HepG2 (cell line): ENCODE measurements around the gene C13orf42. TPM values are rescaled to one million over a fixed set of nuclear protein-coding genes. Genes with fewer than 3 reads are reported as not detected.

Experiments
- ATAC-seq: fragments of 200-7000 bp; cut with Tn5 transposase; 3 replicates; pipeline ENCODE4 v1.9.1; 2020; ENCODE audit warnings: mild to moderate bottlenecking, moderate library complexity
- BruUV-seq: library from RNA; stranded (reverse); fragments of 400-500 nt; replicated peaks from 2 replicates; lab custom pipeline; 2021; lab: Mats Ljungman, UMichigan
- CTCF ChIA-PET: fragments of 300-600 bp; formaldehyde crosslinking; extraction: SDS; loops from one replicate; lab custom pipeline; 2021; ENCODE audit warnings: low total read pairs, inconsistent platforms, low intra/inter-chr PET ratio; lab: Yijun Ruan, JAX
- POLR2A ChIA-PET: fragments of 350-600 bp; sonication (Branson Sonifier 250); formaldehyde crosslinking; loops from one replicate; lab custom pipeline; 2020; ENCODE audit warnings: antibody characterized with exemption, inconsistent platforms; lab: Yijun Ruan, JAX
- DNase-seq: peaks from one replicate; pipeline ENCODE4 v3.0.0-alpha.2; 2015; ENCODE audit warnings: low spot score
- FAIRE-seq: peaks from 3 replicates; lab custom pipeline; 2011; peaks lifted over from hg19 to GRCh38; lab: Jason Lieb, UNC
- H2AFZ ChIP-seq: one replicate; pipeline ENCODE4 v1.6.1; 2011; ENCODE audit warnings: low read length, inconsistent platforms
- H3K27ac ChIP-seq: fragments of 300-600 bp; 3 replicates; pipeline ENCODE4 v1.8.0; 2011; ENCODE audit warnings: mixed run types, mild to moderate bottlenecking, mixed read lengths, low read length, inconsistent platforms; ENCODE audit not compliant: insufficient read depth; ENCODE audit errors: extremely low read length
- H3K27me3 ChIP-seq, 2 experiments: fragments of 200-600 bp in 1 of 2; 2 replicates in 1 of 2; 3 replicates in 1 of 2; pipeline versions ENCODE4 v1.6.0 to v1.8.0; 2011; ENCODE audit warnings: low read length in 2 of 2, mild to moderate bottlenecking in 2 of 2, moderate library complexity in 2 of 2, inconsistent platforms in 1 of 2; ENCODE audit not compliant: insufficient read depth in 2 of 2, control insufficient read depth in 1 of 2
- H3K36me3 ChIP-seq, 2 experiments: fragments of 200-600 bp in 1 of 2; replicated peaks in 1 of 2; 2 replicates in 1 of 2; 3 replicates in 1 of 2; pipeline versions ENCODE4 v1.5.1 to v1.8.0; 2011; ENCODE audit warnings: low read length in 2 of 2, inconsistent platforms in 1 of 2; ENCODE audit not compliant: insufficient read depth in 2 of 2, control insufficient read depth in 1 of 2
- H3K4me1 ChIP-seq: 2 replicates; pipeline ENCODE4 v1.5.1; 2012; ENCODE audit warnings: low read length, inconsistent platforms; ENCODE audit not compliant: insufficient read depth
- H3K4me2 ChIP-seq: 2 replicates; pipeline ENCODE4 v1.6.0; 2011; ENCODE audit warnings: low read depth, low read length, inconsistent platforms
- H3K4me3 ChIP-seq, 3 experiments: fragments of 200-600 bp in 1 of 3; sonication (generic), shearing (Covaris generic) in 1 of 3; replicated peaks in 1 of 3; 2 replicates each; pipeline ENCODE4 v1.5.1; 2011 to 2016; ENCODE audit warnings: low read length in 3 of 3, inconsistent platforms in 2 of 3, low read depth in 2 of 3, mild to moderate bottlenecking in 2 of 3, control low read depth in 1 of 3, mixed read lengths in 1 of 3; ENCODE audit not compliant: insufficient read depth in 1 of 3
- H3K79me2 ChIP-seq: one replicate; pipeline ENCODE4 v1.6.1; 2011; ENCODE audit warnings: low read length, inconsistent platforms; ENCODE audit not compliant: insufficient read depth
- H3K9ac ChIP-seq: 2 replicates; pipeline ENCODE4 v1.6.0; 2011; ENCODE audit warnings: mild to moderate bottlenecking, low read depth, low read length, inconsistent platforms; ENCODE audit not compliant: insufficient read depth
- H3K9me3 ChIP-seq: 2 replicates; pipeline ENCODE4 v1.5.1; 2012; ENCODE audit warnings: mild to moderate bottlenecking, low read length
- H4K20me1 ChIP-seq: 2 replicates; pipeline ENCODE4 v1.6.0; 2011; ENCODE audit warnings: inconsistent platforms, mild to moderate bottlenecking, low read length, moderate library complexity; ENCODE audit not compliant: insufficient read depth
- DPF2 ChIP-seq: sonication (generic); formaldehyde crosslinking; IDR thresholded peaks from 2 replicates; pipeline ENCODE4 v1.4.0; 2020; ENCODE audit warnings: mild to moderate bottlenecking, low read depth, missing genetic modification reagents, borderline replicate concordance
- GZF1 ChIP-seq: sonication (generic); formaldehyde crosslinking; IDR thresholded peaks from 2 replicates; pipeline ENCODE4 v1.5.1; 2020; ENCODE audit warnings: mild to moderate bottlenecking, missing genetic modification reagents
- TAF1 ChIP-seq: sonication (generic); formaldehyde crosslinking; IDR thresholded peaks from 2 replicates; pipeline ENCODE4 v1.4.0; 2020; ENCODE audit warnings: missing genetic modification reagents
- ZKSCAN1 ChIP-seq: fragments of 150-350 bp; IDR thresholded peaks from 2 replicates; pipeline ENCODE4 v1.6.1; 2014; ENCODE audit warnings: low read length
- ZNF282 ChIP-seq: fragments of 450-650 bp; IDR thresholded peaks from 2 replicates; pipeline ENCODE4 v1.6.1; 2018; ENCODE audit not compliant: partially characterized antibody
- ZSCAN5A ChIP-seq: sonication (generic); formaldehyde crosslinking; IDR thresholded peaks from 2 replicates; pipeline ENCODE4 v1.8.0; 2022; ENCODE audit warnings: mild to moderate bottlenecking, missing genetic modification reagents, borderline replicate concordance
- WGBS: methylation state at CpG from one replicate; pipeline ENCODE4 v1.1.6; 2017; ENCODE audit warnings: low lambda C conversion rate; 5-methylcytosine and 5-hydroxymethylcytosine counted together
- in situ Hi-C: cut with HindIII; loops from 2 replicates; pipeline ENCODE4 v1.10.0; 2017; ENCODE audit warnings: low pct_unique_long_range_greater_than_20kb; ENCODE audit not compliant: extremely low pct_ligation_motif_present
- intact Hi-C: fragments of 100-400 bp; cut with micrococcal nuclease; formaldehyde crosslinking; loops from one replicate; pipeline ENCODE4 v1.10.0; 2022; ENCODE audit not compliant: unreplicated experiment
- polyA plus RNA-seq, 8 experiments: library from polyadenylated mRNA; depleted of rRNA in 3 of 8; stranded (reverse) in 7 of 8; unstranded in 1 of 8; fragments of >200 nt; fragmentation: Illumina TruSeq in 4 of 8; extraction: Trizol in 4 of 8; gene quantifications; 2 replicates each; pipeline versions ENCODE4 v1.2.1 to v1.2.3, GENCODE V29; 2011 to 2016; ENCODE audit warnings: low read depth in 4 of 8, missing spikeins in 1 of 8, mixed read lengths in 1 of 8; ENCODE audit not compliant: insufficient read depth in 1 of 8
- total RNA-seq, 5 experiments: library from RNA; depleted of rRNA; stranded (reverse); fragments of >200 nt; fragmentation: Illumina TruSeq; extraction: Trizol; gene quantifications; 2 replicates each; pipeline ENCODE4 v1.2.3, GENCODE V29; 2016; ENCODE audit warnings: low read depth in 1 of 5
- TF ChIP-seq, protein P1 (sequence below): sonication (generic); formaldehyde crosslinking; IDR thresholded peaks from 2 replicates; pipeline ENCODE4 v1.4.0; 2020; ENCODE audit warnings: missing genetic modification reagents, mild to moderate bottlenecking, borderline replicate concordance

Gene C13orf42
- total and polyA plus RNA-seq, 2 of the 13 experiments (the other 11 are each of a cell fraction or from before 2014, with no cell fraction given), result not detected

GRCh38 chr13:51033421-51034185 lies 77.5 kb downstream of the C13orf42 start:
- Histone ChIP-seq H3K4me2 (no peak overlapping the region), H2AFZ (no peak overlapping the region), H3K4me1 (peaks cover 22% of the 10 kb centered on the region), H3K79me2 (no peaks in the 10 kb centered on the region), H3K9ac (no peak overlapping the region), H3K27me3 (peaks cover 0 to 5% of the 10 kb centered on the region in 2 experiments; a peak in 1 of 5 replicates)
- 51% methylated on average over 5 of the region's 5 CpGs for WGBS
- no peak for DNase-seq
- TF ChIP-seq TAF1 (no peak), GZF1 (CRISPR knock-in tag) (no peak), ZKSCAN1 (no peak), DPF2 (no peak), ZSCAN5A (CRISPR knock-in tag) (no peak), ZNF282 (no peak)
- TF ChIP-seq, protein P1, sequence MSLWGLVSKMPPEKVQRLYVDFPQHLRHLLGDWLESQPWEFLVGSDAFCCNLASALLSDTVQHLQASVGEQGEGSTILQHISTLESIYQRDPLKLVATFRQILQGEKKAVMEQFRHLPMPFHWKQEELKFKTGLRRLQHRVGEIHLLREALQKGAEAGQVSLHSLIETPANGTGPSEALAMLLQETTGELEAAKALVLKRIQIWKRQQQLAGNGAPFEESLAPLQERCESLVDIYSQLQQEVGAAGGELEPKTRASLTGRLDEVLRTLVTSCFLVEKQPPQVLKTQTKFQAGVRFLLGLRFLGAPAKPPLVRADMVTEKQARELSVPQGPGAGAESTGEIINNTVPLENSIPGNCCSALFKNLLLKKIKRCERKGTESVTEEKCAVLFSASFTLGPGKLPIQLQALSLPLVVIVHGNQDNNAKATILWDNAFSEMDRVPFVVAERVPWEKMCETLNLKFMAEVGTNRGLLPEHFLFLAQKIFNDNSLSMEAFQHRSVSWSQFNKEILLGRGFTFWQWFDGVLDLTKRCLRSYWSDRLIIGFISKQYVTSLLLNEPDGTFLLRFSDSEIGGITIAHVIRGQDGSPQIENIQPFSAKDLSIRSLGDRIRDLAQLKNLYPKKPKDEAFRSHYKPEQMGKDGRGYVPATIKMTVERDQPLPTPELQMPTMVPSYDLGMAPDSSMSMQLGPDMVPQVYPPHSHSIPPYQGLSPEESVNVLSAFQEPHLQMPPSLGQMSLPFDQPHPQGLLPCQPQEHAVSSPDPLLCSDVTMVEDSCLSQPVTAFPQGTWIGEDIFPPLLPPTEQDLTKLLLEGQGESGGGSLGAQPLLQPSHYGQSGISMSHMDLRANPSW, result no peak
- TF ChIP-seq, all 625 proteins: peak for 0
- H3K9me3 ChIP-seq, result no peaks in the 10 kb centered on the region
- in situ Hi-C loops (no loop called here), intact Hi-C loops (no loop called here)
- no peaks in the 10 kb centered on the region for H3K36me3 ChIP-seq
- no peaks in the 10 kb centered on the region for H4K20me1 ChIP-seq
- FAIRE-seq (no peak), ATAC-seq (no peak)
- H3K4me3 ChIP-seq, result no peak overlapping the region
- H3K27ac ChIP-seq, result no peak overlapping the region
- no TSS peak for BruUV-seq
- ChIA-PET CTCF (no interaction called here), POLR2A (no interaction called here)
